ENCODE results near the gene AVEN. TPM values are rescaled to one million over a fixed set of nuclear protein-coding genes. Genes with fewer than 3 reads are reported as not detected.
"Not testable (repeated sequence)": the region's sequence is repeated elsewhere in the genome, so short reads cannot be mapped to it uniquely, and the experiment has no call there.

AVEN gene
- total RNA-seq, 2 donors from 2014 or later = 12.9 to 18.9 TPM

- Histone ChIP-seq H3K27ac (no peak overlapping the region), H3K27me3 (no peaks in the 10 kb centered on the region), H3K36me3 (no peaks in the 10 kb centered on the region), H3K4me1 (no peaks in the 10 kb centered on the region), H3K4me3 (no peak overlapping the region), H3K9me3 (no peaks in the 10 kb centered on the region)
- TF ChIP-seq, protein P1, sequence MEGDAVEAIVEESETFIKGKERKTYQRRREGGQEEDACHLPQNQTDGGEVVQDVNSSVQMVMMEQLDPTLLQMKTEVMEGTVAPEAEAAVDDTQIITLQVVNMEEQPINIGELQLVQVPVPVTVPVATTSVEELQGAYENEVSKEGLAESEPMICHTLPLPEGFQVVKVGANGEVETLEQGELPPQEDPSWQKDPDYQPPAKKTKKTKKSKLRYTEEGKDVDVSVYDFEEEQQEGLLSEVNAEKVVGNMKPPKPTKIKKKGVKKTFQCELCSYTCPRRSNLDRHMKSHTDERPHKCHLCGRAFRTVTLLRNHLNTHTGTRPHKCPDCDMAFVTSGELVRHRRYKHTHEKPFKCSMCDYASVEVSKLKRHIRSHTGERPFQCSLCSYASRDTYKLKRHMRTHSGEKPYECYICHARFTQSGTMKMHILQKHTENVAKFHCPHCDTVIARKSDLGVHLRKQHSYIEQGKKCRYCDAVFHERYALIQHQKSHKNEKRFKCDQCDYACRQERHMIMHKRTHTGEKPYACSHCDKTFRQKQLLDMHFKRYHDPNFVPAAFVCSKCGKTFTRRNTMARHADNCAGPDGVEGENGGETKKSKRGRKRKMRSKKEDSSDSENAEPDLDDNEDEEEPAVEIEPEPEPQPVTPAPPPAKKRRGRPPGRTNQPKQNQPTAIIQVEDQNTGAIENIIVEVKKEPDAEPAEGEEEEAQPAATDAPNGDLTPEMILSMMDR (IDR thresholded peaks at IDR 0.05) = no peak
- DNase-seq (ENCODE audit: low spot score) = no peak
These were observed 215.9 kb downstream of the AVEN start for GRCh38 chr15:33823119-33823518.

GRCh38 chr15:33822479-33822878 lies 216.5 kb downstream of the AVEN start:
- H3K4me1 ChIP-seq = no peaks in the 10 kb centered on the region
- H3K27me3 ChIP-seq = no peaks in the 10 kb centered on the region
- TF ChIP-seq, protein P1 (IDR thresholded peaks at IDR 0.05) = no peak
- H3K36me3 ChIP-seq = no peaks in the 10 kb centered on the region
- H3K4me3 ChIP-seq = no peak overlapping the region
- no peak overlapping the region for H3K27ac ChIP-seq
- no peaks in the 10 kb centered on the region for H3K9me3 ChIP-seq
- DNase-seq (ENCODE audit: low spot score) = no peak

DNA sequence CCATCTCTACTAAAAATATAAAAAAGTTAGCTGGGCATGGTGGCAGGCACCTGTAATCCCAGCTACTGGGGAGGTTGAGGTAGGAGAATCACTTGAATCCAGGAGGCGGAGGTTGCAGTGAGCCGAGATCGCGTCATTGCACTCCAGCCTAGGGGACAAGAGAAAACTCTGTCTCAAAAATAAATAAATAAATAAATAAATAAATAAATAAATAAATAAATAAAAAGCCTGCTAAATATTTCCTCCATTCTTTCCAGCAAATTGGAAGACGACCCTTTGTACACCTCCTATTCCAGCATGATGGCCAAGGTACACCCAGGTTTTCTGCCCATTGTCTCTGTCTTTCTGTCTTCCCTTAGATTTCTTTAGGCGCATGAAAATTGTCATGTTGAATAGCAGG lies 219.5 kb downstream of the AVEN start:
- H3K36me3 ChIP-seq; H3K9me3 ChIP-seq; H3K27ac ChIP-seq; H3K4me3 ChIP-seq; DNase-seq (ENCODE audit: low spot score); H3K4me1 ChIP-seq; H3K27me3 ChIP-seq: not testable (repeated sequence)

Other genes starting within 250 kb of the AVEN start
- not detected for gene CHRM5, start 70.7 kb downstream of the AVEN start, total RNA-seq
- 10 to 100 TPM; 47.5 to 50.1 TPM for gene EMC7, start 62.7 kb upstream of the AVEN start, total RNA-seq
- 1 to 10 TPM; 2.0 to 2.3 TPM for gene PGBD4, start 62.9 kb upstream of the AVEN start, total RNA-seq
- gene KATNBL1, start 170.9 kb upstream of the AVEN start, total RNA-seq = 10 to 100 TPM; 17.7 to 17.8 TPM
- 100 to 1,000 TPM; 120 TPM for gene EMC4, start 185.8 kb upstream of the AVEN start, total RNA-seq

Measured in right atrium auricular region (tissue), 2 donors.